HAP-1 (cell line): ENCODE results near the gene CPT1A.

Experiments
- DNase-seq, 2 experiments: peaks; one replicate each; pipeline ENCODE4 v3.0.0-alpha.2; 2016 to 2020; ENCODE audit warnings: low spot score in 2 of 2
- H3K27me3 ChIP-seq: fragments of 250-450 bp; sonication (Bioruptor Pico); 2 replicates; pipeline ENCODE4 v1.5.1; 2020; ENCODE audit warnings: low read depth, mild to moderate bottlenecking, moderate library complexity
- H3K36me3 ChIP-seq: fragments of 250-450 bp; sonication (Bioruptor Pico); replicated peaks from 2 replicates; pipeline ENCODE4 v1.5.1; 2020; ENCODE audit warnings: mild to moderate bottlenecking
- H3K4me1 ChIP-seq: fragments of 250-450 bp; sonication (Bioruptor Pico); 2 replicates; pipeline ENCODE4 v1.5.1; 2020; ENCODE audit warnings: mild to moderate bottlenecking
- H3K4me3 ChIP-seq: fragments of 250-450 bp; sonication (Bioruptor Pico); 2 replicates; pipeline ENCODE4 v1.5.1; 2020; ENCODE audit warnings: mild to moderate bottlenecking, moderate library complexity
- H3K9me3 ChIP-seq: fragments of 250-450 bp; sonication (Bioruptor Pico); 2 replicates; pipeline ENCODE4 v1.5.1; 2020; ENCODE audit warnings: mild to moderate bottlenecking, moderate library complexity
- in situ Hi-C: fragments of 300-500 bp; cut with MboI; formaldehyde crosslinking; loops from 3 replicates; pipeline ENCODE4 v1.14.3; 2020; ENCODE audit warnings: low sequenced_read_pairs, inconsistent platforms, mixed read lengths

The CPT1A gene

GRCh38 chr11:68831124-68831523 lies 10.6 kb downstream of the CPT1A start:
- Histone ChIP-seq H3K4me1 (no peaks in the 10 kb centered on the region), H3K27me3 (no peaks in the 10 kb centered on the region), H3K36me3 (no peaks in the 10 kb centered on the region; the same call in 1 of the 2 replicates), H3K9me3 (no peaks in the 10 kb centered on the region), H3K4me3 (no peak overlapping the region)
- in situ Hi-C loops: no loop called here
- DNase-seq: no peak

- no peaks in the 10 kb centered on the region for H3K27me3 ChIP-seq
- no peak overlapping the region for H3K4me3 ChIP-seq
- no peak for DNase-seq
- H3K36me3 ChIP-seq: no peaks in the 10 kb centered on the region; the same call in 1 of the 2 replicates
- no peaks in the 10 kb centered on the region for H3K9me3 ChIP-seq
- in situ Hi-C loops: no loop called here
- no peaks in the 10 kb centered on the region for H3K4me1 ChIP-seq
These were observed 12.1 kb downstream of the CPT1A start for GRCh38 chr11:68829581-68829980.

- H3K4me3 ChIP-seq: no peak overlapping the region
- no peaks in the 10 kb centered on the region for H3K27me3 ChIP-seq
- in situ Hi-C loops: no loop called here
- H3K4me1 ChIP-seq: no peaks in the 10 kb centered on the region
- H3K9me3 ChIP-seq: no peaks in the 10 kb centered on the region
- H3K36me3 ChIP-seq: no peaks in the 10 kb centered on the region
- DNase-seq: no peak
These were observed 12.8 kb downstream of the CPT1A start for GRCh38 chr11:68828957-68829356.

GRCh38 chr11:68828155-68828931 lies 13.4 kb downstream of the CPT1A start:
- H3K4me1 ChIP-seq: no peaks in the 10 kb centered on the region
- DNase-seq: no peak
- no peaks in the 10 kb centered on the region for H3K36me3 ChIP-seq
- no peaks in the 10 kb centered on the region for H3K27me3 ChIP-seq
- H3K4me3 ChIP-seq: no peak overlapping the region
- no peaks in the 10 kb centered on the region for H3K9me3 ChIP-seq
- in situ Hi-C loops: no loop called here

- H3K9me3 ChIP-seq: no peaks in the 10 kb centered on the region
- no peaks in the 10 kb centered on the region for H3K4me1 ChIP-seq
- H3K27me3 ChIP-seq: no peaks in the 10 kb centered on the region
- in situ Hi-C loops: no loop called here
- DNase-seq: no peak
- no peak overlapping the region for H3K4me3 ChIP-seq
- no peaks in the 10 kb centered on the region for H3K36me3 ChIP-seq
These were observed 14.0 kb downstream of the CPT1A start for GRCh38 chr11:68827733-68828132.

- Histone ChIP-seq H3K4me1 (no peaks in the 10 kb centered on the region), H3K36me3 (no peaks in the 10 kb centered on the region), H3K9me3 (no peaks in the 10 kb centered on the region), H3K27me3 (no peaks in the 10 kb centered on the region), H3K4me3 (no peak overlapping the region)
- in situ Hi-C loops: no loop called here
- DNase-seq: no peak
These were observed 15.0 kb downstream of the CPT1A start for GRCh38 chr11:68826726-68827125.

GRCh38 chr11:68825571-68825970 lies 16.1 kb downstream of the CPT1A start:
- in situ Hi-C loops: no loop called here
- no peaks in the 10 kb centered on the region for H3K27me3 ChIP-seq
- no peaks in the 10 kb centered on the region for H3K4me1 ChIP-seq
- no peak overlapping the region for H3K4me3 ChIP-seq
- H3K9me3 ChIP-seq: no peaks in the 10 kb centered on the region
- peak in 1 of 2 experiments; percentile 38 for DNase-seq
- H3K36me3 ChIP-seq: no peaks in the 10 kb centered on the region

- no peaks in the 10 kb centered on the region for H3K27me3 ChIP-seq
- peaks cover 6% of the 10 kb centered on the region for H3K4me1 ChIP-seq
- in situ Hi-C loops: no loop called here
- no peak for DNase-seq
- no peaks in the 10 kb centered on the region for H3K36me3 ChIP-seq
- no peaks in the 10 kb centered on the region for H3K9me3 ChIP-seq
- no peak overlapping the region for H3K4me3 ChIP-seq
These were observed 19.2 kb downstream of the CPT1A start for GRCh38 chr11:68822546-68822945.

GRCh38 chr11:68821670-68822069 lies 20.0 kb downstream of the CPT1A start:
- DNase-seq: no peak
- peaks cover 6% of the 10 kb centered on the region for H3K4me1 ChIP-seq
- no peak overlapping the region for H3K4me3 ChIP-seq
- H3K27me3 ChIP-seq: no peaks in the 10 kb centered on the region
- no peaks in the 10 kb centered on the region for H3K9me3 ChIP-seq
- H3K36me3 ChIP-seq: no peaks in the 10 kb centered on the region
- in situ Hi-C loops: no loop called here

GRCh38 chr11:68819362-68819761 lies 22.4 kb downstream of the CPT1A start:
- Histone ChIP-seq H3K4me1 (peaks cover 6% of the 10 kb centered on the region), H3K4me3 (no peak overlapping the region), H3K9me3 (no peaks in the 10 kb centered on the region), H3K36me3 (peaks cover 5% of the 10 kb centered on the region), H3K27me3 (no peaks in the 10 kb centered on the region)
- peak; percentile 39 to 54 for DNase-seq
- in situ Hi-C loops: no loop called here

GRCh38 chr11:68818181-68818580 lies 23.5 kb downstream of the CPT1A start:
- peaks cover 5% of the 10 kb centered on the region for H3K36me3 ChIP-seq
- no peak for DNase-seq
- H3K4me1 ChIP-seq: peaks cover 6% of the 10 kb centered on the region
- H3K9me3 ChIP-seq: no peaks in the 10 kb centered on the region
- no peaks in the 10 kb centered on the region for H3K27me3 ChIP-seq
- in situ Hi-C loops: no loop called here
- no peak overlapping the region for H3K4me3 ChIP-seq

- DNase-seq: no peak
- Histone ChIP-seq H3K4me1 (peaks cover 6% of the 10 kb centered on the region), H3K9me3 (no peaks in the 10 kb centered on the region), H3K27me3 (no peaks in the 10 kb centered on the region), H3K36me3 (peaks cover 5% of the 10 kb centered on the region), H3K4me3 (no peak overlapping the region)
- in situ Hi-C loops: no loop called here
These were observed 24.2 kb downstream of the CPT1A start for GRCh38 chr11:68817554-68817953.

- Histone ChIP-seq H3K9me3 (no peaks in the 10 kb centered on the region), H3K36me3 (peaks cover 6% of the 10 kb centered on the region), H3K4me1 (peaks cover 6% of the 10 kb centered on the region), H3K4me3 (no peak overlapping the region), H3K27me3 (no peaks in the 10 kb centered on the region)
- DNase-seq: no peak
- in situ Hi-C loops: no loop called here
These were observed 24.7 kb downstream of the CPT1A start for GRCh38 chr11:68816917-68817419.

GRCh38 chr11:68816251-68816776 lies 25.4 kb downstream of the CPT1A start:
- in situ Hi-C loops: no loop called here
- H3K27me3 ChIP-seq: no peaks in the 10 kb centered on the region
- no peak overlapping the region for H3K4me3 ChIP-seq
- peaks cover 6% of the 10 kb centered on the region for H3K4me1 ChIP-seq
- H3K9me3 ChIP-seq: no peaks in the 10 kb centered on the region
- peaks cover 8% of the 10 kb centered on the region for H3K36me3 ChIP-seq
- DNase-seq: no peak
